Spleen (tissue), 11 donors: ENCODE measurements around the gene CCDC148. TPM values are rescaled to one million over a fixed set of nuclear protein-coding genes. Genes with fewer than 3 reads are reported as not detected.

Source experiments
- DNase-seq: peaks from one replicate; pipeline ENCODE4 v3.0.0-alpha.2; 2020
- H3K27ac ChIP-seq, 8 donors: fragments of 200-600 bp; sonication (generic) in 7 of 8; 1 replicate in 4 of 8; 2 replicates in 4 of 8; pipeline versions ENCODE4 v1.5.0 to v1.8.0; 2016 to 2021; ENCODE audit warnings: inconsistent platforms in 4 of 8, mild to moderate bottlenecking in 4 of 8, moderate library complexity in 1 of 8
- H3K27me3 ChIP-seq, 7 donors: fragments of 200-600 bp; sonication (generic) in 6 of 7; replicated peaks in 1 of 7; 1 replicate in 4 of 7; 2 replicates in 3 of 7; pipeline versions ENCODE4 v1.5.0 to v1.8.0; 2016 to 2021; ENCODE audit warnings: inconsistent platforms in 3 of 7, mild to moderate bottlenecking in 1 of 7
- H3K36me3 ChIP-seq, 6 donors: fragments of 200-600 bp; sonication (generic) in 5 of 6; 1 replicate in 4 of 6; 2 replicates in 2 of 6; pipeline versions ENCODE4 v1.5.0 to v1.8.0; 2016 to 2021; ENCODE audit warnings: inconsistent platforms in 2 of 6
- H3K4me1 ChIP-seq, 6 donors: fragments of 200-600 bp; sonication (generic) in 5 of 6; 1 replicate in 3 of 6; 2 replicates in 3 of 6; pipeline versions ENCODE4 v1.5.0 to v1.8.0; 2016 to 2021; ENCODE audit warnings: inconsistent platforms in 3 of 6
- H3K4me3 ChIP-seq, 8 donors: fragments of 200-600 bp; sonication (generic) in 7 of 8; 1 replicate in 4 of 8; 2 replicates in 4 of 8; pipeline versions ENCODE4 v1.5.0 to v1.8.0; 2016 to 2021; ENCODE audit warnings: inconsistent platforms in 4 of 8, mild to moderate bottlenecking in 4 of 8, moderate library complexity in 2 of 8
- H3K9me3 ChIP-seq, 8 donors: fragments of 200-600 bp; sonication (generic) in 7 of 8; 1 replicate in 4 of 8; 2 replicates in 4 of 8; pipeline versions ENCODE4 v1.5.0 to v1.8.0; 2016 to 2021; ENCODE audit warnings: inconsistent platforms in 4 of 8
- POLR2A ChIP-seq, 3 donors: fragments of 450-650 bp; IDR thresholded peaks; one replicate each; pipeline ENCODE4 v1.5.1; 2017; ENCODE audit warnings: antibody characterized with exemption in 3 of 3, mild to moderate bottlenecking in 1 of 3
- POLR2AphosphoS5 ChIP-seq, 3 donors: sonication (generic); formaldehyde crosslinking; IDR thresholded peaks; one replicate each; pipeline ENCODE4 v1.5.1; 2017; ENCODE audit warnings: antibody characterized with exemption in 3 of 3
- WGBS, 5 donors: extraction: QIAGEN DNeasy Blood & Tissue Kit in 3 of 5; methylation state at CpG; one replicate each; pipeline versions ENCODE4 v1.1.5 to v1.1.7; 2013 to 2018; 5-methylcytosine and 5-hydroxymethylcytosine counted together
- intact Hi-C: fragments of 100-400 bp; cut with DNase I; formaldehyde crosslinking; loops from one replicate; pipeline ENCODE4 v1.15.0; 2023; ENCODE audit warnings: low total_unique reads
- polyA plus RNA-seq, 3 donors: library from polyadenylated mRNA; stranded (reverse); fragments of 200-250 nt; gene quantifications; one replicate each; pipeline ENCODE4 v1.2.1, GENCODE V29; 2013
- total RNA-seq, 7 donors: library from RNA; depleted of rRNA in 3 of 7; stranded (reverse); fragments of >200 nt in 3 of 7; fragmentation: NEBNext Ultra II Directional in 4 of 7; extraction: Animal tissue kit (Norgen Biotek cat#: 25700) in 4 of 7; gene quantifications; one replicate each; pipeline versions ENCODE4 v1.1.0 to v1.2.1, GENCODE V29; 2016 to 2021
- TF ChIP-seq, protein P1 (sequence below), 11 experiments: fragments of 200-600 bp in 7 of 11; fragments of 450-650 bp in 4 of 11; sonication (generic) in 4 of 11; IDR thresholded peaks in 8 of 11; conservative IDR thresholded peaks in 3 of 11; 1 replicate in 7 of 11; 2 replicates in 4 of 11; pipeline versions ENCODE4 v1.4.0 to v1.8.0; 2016 to 2021; ENCODE audit warnings: antibody characterized with exemption in 11 of 11, inconsistent platforms in 4 of 11, mild to moderate bottlenecking in 1 of 11
- donor health status: healthy with polysubstance abuse.
- donor health status: DM: no; HTN: no; CAD: no; lungs with moderate emphysema.
- donor health status: DM: no; HTN: no; CAD: no.
- donor health status: Bipolar disorder and iron deficiency.
- donor health status: healthy.
- donor health status: DM: no; HTN: no; CAD: no.
- donor health status: DM: yes; HTN: yes; CAD: no.

CCDC148 gene
- total and polyA plus RNA-seq, 10 donors: 0.07 to 0.79 (median 0.46) TPM

DNA sequence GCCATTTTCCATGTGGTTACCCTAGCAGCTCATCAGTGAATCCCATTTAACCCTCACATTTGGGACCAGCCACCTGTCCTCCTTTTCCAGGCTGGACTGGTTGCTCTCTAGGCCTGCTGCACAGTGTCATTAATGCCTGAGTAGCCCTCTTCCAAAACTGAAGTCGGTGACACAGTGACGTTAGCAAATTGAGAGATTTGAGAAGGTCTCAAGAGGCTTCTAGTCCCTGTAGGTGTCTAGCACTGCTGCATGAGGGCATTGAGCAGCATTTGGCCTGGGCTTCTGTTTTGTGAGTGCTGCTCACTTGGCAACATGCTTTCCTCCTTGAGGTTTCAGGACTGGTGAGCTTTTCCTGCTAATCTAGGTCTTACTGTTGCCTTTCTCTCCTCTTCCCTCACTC lies 36.9 kb upstream of the CCDC148 start:
- intact Hi-C loops: no loop called here
- TF ChIP-seq POLR2A (IDR thresholded peaks at IDR 0.05) (no peak), POLR2AphosphoS5 (IDR thresholded peaks at IDR 0.05) (no peak)
- TF ChIP-seq, protein P1, sequence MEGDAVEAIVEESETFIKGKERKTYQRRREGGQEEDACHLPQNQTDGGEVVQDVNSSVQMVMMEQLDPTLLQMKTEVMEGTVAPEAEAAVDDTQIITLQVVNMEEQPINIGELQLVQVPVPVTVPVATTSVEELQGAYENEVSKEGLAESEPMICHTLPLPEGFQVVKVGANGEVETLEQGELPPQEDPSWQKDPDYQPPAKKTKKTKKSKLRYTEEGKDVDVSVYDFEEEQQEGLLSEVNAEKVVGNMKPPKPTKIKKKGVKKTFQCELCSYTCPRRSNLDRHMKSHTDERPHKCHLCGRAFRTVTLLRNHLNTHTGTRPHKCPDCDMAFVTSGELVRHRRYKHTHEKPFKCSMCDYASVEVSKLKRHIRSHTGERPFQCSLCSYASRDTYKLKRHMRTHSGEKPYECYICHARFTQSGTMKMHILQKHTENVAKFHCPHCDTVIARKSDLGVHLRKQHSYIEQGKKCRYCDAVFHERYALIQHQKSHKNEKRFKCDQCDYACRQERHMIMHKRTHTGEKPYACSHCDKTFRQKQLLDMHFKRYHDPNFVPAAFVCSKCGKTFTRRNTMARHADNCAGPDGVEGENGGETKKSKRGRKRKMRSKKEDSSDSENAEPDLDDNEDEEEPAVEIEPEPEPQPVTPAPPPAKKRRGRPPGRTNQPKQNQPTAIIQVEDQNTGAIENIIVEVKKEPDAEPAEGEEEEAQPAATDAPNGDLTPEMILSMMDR (IDR thresholded peaks at IDR 0.05 in 8 of 11, conservative IDR thresholded peaks at IDR 0.05 in 3 of 11): no peak
- Histone ChIP-seq H3K27ac (no peak overlapping the region), H3K4me1 (peaks cover 0 to 12% (median 3%) of the 10 kb centered on the region in 6 donors), H3K27me3 (no peaks in the 10 kb centered on the region), H3K36me3 (no peaks in the 10 kb centered on the region), H3K4me3 (no peak overlapping the region), H3K9me3 (no peaks in the 10 kb centered on the region)
- DNase-seq: no peak
- WGBS, 5 donors: 63 to 95% (median 94%) methylated on average over 2 of the region's 2 CpGs

DNA sequence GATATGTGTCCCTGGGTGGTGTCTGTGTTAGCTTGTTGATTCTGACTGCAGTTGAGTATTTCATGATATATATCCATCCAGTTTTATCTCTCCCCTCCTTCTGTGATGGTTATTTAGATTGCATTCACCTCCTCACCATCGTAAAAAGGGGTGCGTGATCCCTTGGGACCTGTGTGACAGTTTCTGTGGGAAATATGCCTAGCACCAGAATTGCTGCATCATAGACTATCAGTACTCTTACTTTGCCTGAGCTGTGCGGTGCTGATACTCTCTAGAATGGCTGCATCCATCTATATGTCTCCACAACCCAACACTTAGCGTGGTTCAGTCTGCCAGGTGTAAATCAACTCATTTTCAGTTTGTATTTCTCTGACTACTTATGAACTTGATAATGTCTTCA lies 34.5 kb upstream of the CCDC148 start:
- H3K4me3 ChIP-seq: no peak overlapping the region
- WGBS, 5 donors: 92 to 97% (median 96%) methylated on average over 4 of the region's 4 CpGs
- no peak for DNase-seq
- no peaks in the 10 kb centered on the region for H3K36me3 ChIP-seq
- TF ChIP-seq POLR2AphosphoS5 (IDR thresholded peaks at IDR 0.05) (no peak), POLR2A (IDR thresholded peaks at IDR 0.05) (no peak)
- TF ChIP-seq, protein P1 (IDR thresholded peaks at IDR 0.05 in 8 of 11, conservative IDR thresholded peaks at IDR 0.05 in 3 of 11): no peak
- H3K9me3 ChIP-seq: no peaks in the 10 kb centered on the region
- H3K27me3 ChIP-seq: no peaks in the 10 kb centered on the region
- H3K4me1 ChIP-seq: peaks cover 0 to 24% (median 9%) of the 10 kb centered on the region in 6 donors
- H3K27ac ChIP-seq: no peak overlapping the region
- intact Hi-C loops: no loop called here

DNA sequence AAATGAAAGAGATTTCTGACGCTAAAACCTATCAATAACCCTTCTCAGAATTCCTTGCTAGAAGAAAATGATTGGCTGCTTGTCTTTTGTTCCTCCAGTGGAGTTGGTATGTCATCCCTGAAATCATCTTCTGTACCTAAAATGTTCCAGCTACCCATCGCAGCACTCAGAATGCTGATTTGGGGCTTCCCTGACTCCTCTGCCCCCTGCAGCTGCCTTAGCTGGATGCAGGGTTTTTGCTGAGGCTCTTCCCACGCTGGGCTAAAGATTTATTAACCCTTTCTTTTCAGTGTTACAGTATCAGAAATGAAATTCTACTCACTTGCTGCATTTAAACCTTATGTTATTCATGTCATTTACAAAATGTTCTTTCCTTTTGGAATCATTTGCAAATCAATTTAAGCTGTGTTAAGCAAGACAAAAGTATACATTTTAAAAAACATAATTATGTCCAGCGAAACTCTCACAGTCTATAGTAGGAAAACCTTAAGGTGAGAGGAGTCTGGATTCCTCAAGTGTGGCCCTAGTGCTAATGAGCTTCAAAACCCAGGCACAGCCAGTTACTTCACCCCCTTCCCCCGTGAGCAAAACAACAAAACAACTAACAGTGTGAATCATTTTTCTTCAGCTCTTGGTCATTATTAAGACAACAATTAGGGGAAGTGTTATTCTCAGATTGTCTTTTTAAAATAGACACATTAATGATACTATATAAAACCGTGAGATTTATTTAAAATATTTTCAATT lies 33.0 kb upstream of the CCDC148 start:
- Histone ChIP-seq H3K36me3 (no peaks in the 10 kb centered on the region), H3K4me3 (no peak overlapping the region), H3K27me3 (no peaks in the 10 kb centered on the region), H3K9me3 (no peaks in the 10 kb centered on the region), H3K4me1 (peaks cover 0 to 24% (median 9%) of the 10 kb centered on the region in 6 donors), H3K27ac (no peak overlapping the region)
- WGBS, 5 donors: 58 to 72% (median 69%) methylated on average over 6 of the region's 6 CpGs
- no peak for DNase-seq
- intact Hi-C loops: no loop called here
- TF ChIP-seq, protein P1 (IDR thresholded peaks at IDR 0.05 in 8 of 11, conservative IDR thresholded peaks at IDR 0.05 in 3 of 11): no peak
- TF ChIP-seq POLR2A (IDR thresholded peaks at IDR 0.05) (no peak), POLR2AphosphoS5 (IDR thresholded peaks at IDR 0.05) (no peak)

DNA sequence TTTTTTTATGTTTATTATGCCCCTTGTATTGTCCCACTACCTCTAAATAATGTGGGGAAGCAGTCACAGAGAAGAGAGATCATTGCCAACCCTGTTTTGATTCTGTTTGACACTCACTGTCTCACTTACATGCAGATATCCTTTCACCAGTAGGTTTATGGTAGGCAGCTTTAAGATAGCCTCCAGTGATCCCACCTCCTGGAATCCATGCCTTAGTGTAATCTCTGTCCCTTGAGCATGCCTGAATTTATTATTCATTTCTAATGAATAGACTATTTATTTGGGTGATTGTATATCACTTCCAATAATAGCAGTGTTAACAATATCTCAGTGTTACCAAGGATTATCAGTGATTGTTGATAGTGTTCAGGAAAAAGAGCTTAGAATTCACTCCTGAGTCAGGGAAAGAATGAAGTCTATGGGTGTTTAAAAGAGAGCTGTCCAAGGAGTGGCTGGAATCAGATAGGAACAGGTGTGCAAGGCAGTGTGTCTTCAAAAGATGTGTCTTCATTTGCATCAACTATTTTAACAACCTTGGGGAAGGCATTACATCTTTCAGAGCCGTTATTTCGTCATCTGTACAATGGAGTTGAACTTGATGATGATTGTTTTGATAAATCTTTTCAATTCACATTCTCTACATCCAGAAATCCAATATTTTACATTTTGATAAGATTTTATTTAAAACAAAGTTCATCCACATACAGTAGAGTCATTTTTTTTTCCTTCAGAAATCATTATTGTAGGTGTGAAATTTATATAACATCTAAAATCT lies 32.1 kb upstream of the CCDC148 start:
- Histone ChIP-seq H3K36me3 (no peaks in the 10 kb centered on the region), H3K27ac (no peak overlapping the region), H3K27me3 (no peaks in the 10 kb centered on the region), H3K4me1 (peaks cover 0 to 24% (median 9%) of the 10 kb centered on the region in 6 donors), H3K9me3 (no peaks in the 10 kb centered on the region), H3K4me3 (no peak overlapping the region)
- intact Hi-C loops: no loop called here
- TF ChIP-seq, protein P1 (IDR thresholded peaks at IDR 0.05 in 8 of 11, conservative IDR thresholded peaks at IDR 0.05 in 3 of 11): no peak
- TF ChIP-seq POLR2A (IDR thresholded peaks at IDR 0.05) (no peak), POLR2AphosphoS5 (IDR thresholded peaks at IDR 0.05) (no peak)
- no peak for DNase-seq
- 84 to 88% (median 86%) methylated on average over 2 of the region's 2 CpGs for WGBS, 5 donors
